ENCODE results near the gene GALNTL6. TPM values are rescaled to one million over a fixed set of nuclear protein-coding genes. Genes with fewer than 3 reads are reported as not detected.
"Not testable (repeated sequence)": the region's sequence is repeated elsewhere in the genome, so short reads cannot be mapped to it uniquely, and the experiment has no call there.

The GALNTL6 gene
- total RNA-seq, 1 experiment from 2014 or later: not detected

DNA sequence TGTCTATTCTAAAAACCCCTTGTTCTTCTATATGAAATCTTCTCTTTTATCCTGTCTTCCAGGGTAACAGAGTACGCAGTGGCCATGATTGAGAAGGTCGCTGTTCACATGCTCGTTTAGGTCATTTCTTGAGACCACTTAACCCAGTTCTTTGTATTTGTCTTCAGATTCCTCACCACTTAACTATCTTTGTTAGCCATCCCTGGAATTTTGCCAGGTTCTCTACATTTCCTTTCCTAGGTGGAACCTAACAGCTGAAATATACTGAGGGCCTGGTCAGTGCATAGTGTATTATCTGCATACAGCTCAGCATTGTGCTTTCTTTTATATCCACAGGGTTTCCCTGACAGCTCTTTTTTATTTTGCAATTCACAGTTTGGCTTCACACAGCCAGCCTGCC, 1206.5 kb downstream of the GALNTL6 start:
- peaks cover 3% of the 10 kb centered on the region for H3K27me3 Mint-ChIP-seq (ENCODE audit: low read depth)

GRCh38 chr4:173021746-173022573, 1208.8 kb downstream of the GALNTL6 start:
- H3K36me3 Mint-ChIP-seq (ENCODE audit: insufficient read depth in 1 of 3, low read depth in 3 of 3); H2AFZ ChIP-seq (ENCODE audit: low read length): not testable (repeated sequence)
- WGBS (ENCODE audit: extremely low coverage, insufficient read length, low lambda C conversion rate): 100% methylated on average over 1 of the region's 7 CpGs

More for the DNA sequence above, 1206.5 kb downstream of the GALNTL6 start:
- H3K23me2 ChIP-seq (ENCODE audit: insufficient read length, low read depth, low read length, poor library complexity, severe bottlenecking): no peaks in the 10 kb centered on the region
- TF ChIP-seq, protein P1, sequence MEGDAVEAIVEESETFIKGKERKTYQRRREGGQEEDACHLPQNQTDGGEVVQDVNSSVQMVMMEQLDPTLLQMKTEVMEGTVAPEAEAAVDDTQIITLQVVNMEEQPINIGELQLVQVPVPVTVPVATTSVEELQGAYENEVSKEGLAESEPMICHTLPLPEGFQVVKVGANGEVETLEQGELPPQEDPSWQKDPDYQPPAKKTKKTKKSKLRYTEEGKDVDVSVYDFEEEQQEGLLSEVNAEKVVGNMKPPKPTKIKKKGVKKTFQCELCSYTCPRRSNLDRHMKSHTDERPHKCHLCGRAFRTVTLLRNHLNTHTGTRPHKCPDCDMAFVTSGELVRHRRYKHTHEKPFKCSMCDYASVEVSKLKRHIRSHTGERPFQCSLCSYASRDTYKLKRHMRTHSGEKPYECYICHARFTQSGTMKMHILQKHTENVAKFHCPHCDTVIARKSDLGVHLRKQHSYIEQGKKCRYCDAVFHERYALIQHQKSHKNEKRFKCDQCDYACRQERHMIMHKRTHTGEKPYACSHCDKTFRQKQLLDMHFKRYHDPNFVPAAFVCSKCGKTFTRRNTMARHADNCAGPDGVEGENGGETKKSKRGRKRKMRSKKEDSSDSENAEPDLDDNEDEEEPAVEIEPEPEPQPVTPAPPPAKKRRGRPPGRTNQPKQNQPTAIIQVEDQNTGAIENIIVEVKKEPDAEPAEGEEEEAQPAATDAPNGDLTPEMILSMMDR (conservative IDR thresholded peaks at IDR 0.05): no peak
- no peak overlapping the region for H3K18ac ChIP-seq (ENCODE audit: insufficient read length, low read depth, low read length)
- no peak overlapping the region for H3K23ac ChIP-seq (ENCODE audit: insufficient read length, low read depth, low read length)
- no peak overlapping the region for H3T11ph ChIP-seq (ENCODE audit: low read length)
- Mint-ChIP-seq H3K9me3 (peaks cover 6 to 7% of the 10 kb centered on the region in 2 experiments), H3K4me3 (no peak overlapping the region), H3K27ac (no peak overlapping the region), H3K36me3 (ENCODE audit: insufficient read depth in 1 of 3, low read depth in 3 of 3) (peaks cover 5 to 11% (median 9%) of the 10 kb centered on the region in 3 experiments), H3K4me1 (peaks cover 31 to 35% of the 10 kb centered on the region in 2 experiments)
- H2BK120ac ChIP-seq (ENCODE audit: low read depth, low read length, poor library complexity, severe bottlenecking): no peak overlapping the region
- H3K79me1 ChIP-seq (ENCODE audit: insufficient read depth, low read depth, low read length, poor library complexity, severe bottlenecking): no peaks in the 10 kb centered on the region
- no peak overlapping the region for H3K4me2 ChIP-seq (ENCODE audit: insufficient read depth, insufficient read length, low read length)
- H2BK12ac ChIP-seq (ENCODE audit: insufficient read length, low read depth, low read length): no peak overlapping the region
- no peak overlapping the region for H3K14ac ChIP-seq (ENCODE audit: insufficient read depth, low read length)
- DNase-seq: no peak
- no peaks in the 10 kb centered on the region for H3K79me2 ChIP-seq (ENCODE audit: insufficient read depth, low read length)
- no peak overlapping the region for H3K4ac ChIP-seq (ENCODE audit: low read depth, low read length)
- H4K20me1 ChIP-seq (ENCODE audit: control insufficient read depth, insufficient read depth, insufficient read length): no peaks in the 10 kb centered on the region
- no peaks in the 10 kb centered on the region for H3K4me1 ChIP-seq (ENCODE audit: insufficient read depth, low read length)
- H2AK5ac ChIP-seq (ENCODE audit: insufficient read length, low read length): no peak overlapping the region
- no peak overlapping the region for H2BK5ac ChIP-seq (ENCODE audit: insufficient read length, low read length)
- H2AFZ ChIP-seq (ENCODE audit: low read length): no peak overlapping the region
- H2BK20ac ChIP-seq (ENCODE audit: low read depth, low read length, poor library complexity, severe bottlenecking): no peak overlapping the region
- no peak overlapping the region for H2BK15ac ChIP-seq (ENCODE audit: low read depth, low read length)
- H3K9ac ChIP-seq (ENCODE audit: extremely low read depth, insufficient read length, low read length): no peak overlapping the region
- H4K8ac ChIP-seq (replicated peaks; ENCODE audit: insufficient read length, low read depth, low read length): no peak overlapping the region
- no peak overlapping the region for H3K27ac ChIP-seq (ENCODE audit: insufficient read length, low read depth, low read length)
- H4K91ac ChIP-seq (ENCODE audit: insufficient read length, low read depth, low read length): no peak overlapping the region
- no peaks in the 10 kb centered on the region for H3K27me3 ChIP-seq (ENCODE audit: insufficient read depth, low read length)
- H3K56ac ChIP-seq (ENCODE audit: insufficient read length, low read depth, low read length): no peak overlapping the region
- no peak overlapping the region for H4K5ac ChIP-seq (ENCODE audit: insufficient read length, low read depth, low read length)
- no peaks in the 10 kb centered on the region for H3K9me3 ChIP-seq (ENCODE audit: control insufficient read depth, low read depth, low read length)
- no CpG with 5 or more reads among the region's 3 CpGs for WGBS (ENCODE audit: extremely low coverage, insufficient read length, low lambda C conversion rate)

More at GRCh38 chr4:173021746-173022573, 1208.8 kb downstream of the GALNTL6 start:
- not testable (repeated sequence) for H2BK15ac ChIP-seq (ENCODE audit: low read depth, low read length); H2BK120ac ChIP-seq (ENCODE audit: low read depth, low read length, poor library complexity, severe bottlenecking); H3K9me3 ChIP-seq (ENCODE audit: control insufficient read depth, low read depth, low read length); H3K23me2 ChIP-seq (ENCODE audit: insufficient read length, low read depth, low read length, poor library complexity, severe bottlenecking); H3K4me2 ChIP-seq (ENCODE audit: insufficient read depth, insufficient read length, low read length); H4K8ac ChIP-seq (replicated peaks; ENCODE audit: insufficient read length, low read depth, low read length); H3K4me3 Mint-ChIP-seq; H2BK12ac ChIP-seq (ENCODE audit: insufficient read length, low read depth, low read length); H4K20me1 ChIP-seq (ENCODE audit: control insufficient read depth, insufficient read depth, insufficient read length); H3K23ac ChIP-seq (ENCODE audit: insufficient read length, low read depth, low read length); H3K27me3 ChIP-seq (ENCODE audit: insufficient read depth, low read length); H2BK20ac ChIP-seq (ENCODE audit: low read depth, low read length, poor library complexity, severe bottlenecking); H3K9me3 Mint-ChIP-seq; H3K79me2 ChIP-seq (ENCODE audit: insufficient read depth, low read length); H3K27ac ChIP-seq (ENCODE audit: insufficient read length, low read depth, low read length); H3K79me1 ChIP-seq (ENCODE audit: insufficient read depth, low read depth, low read length, poor library complexity, severe bottlenecking); H2AK5ac ChIP-seq (ENCODE audit: insufficient read length, low read length); H3K27me3 Mint-ChIP-seq (ENCODE audit: low read depth); DNase-seq; H3K14ac ChIP-seq (ENCODE audit: insufficient read depth, low read length); H3K27ac Mint-ChIP-seq; H3K4me1 ChIP-seq (ENCODE audit: insufficient read depth, low read length); H3K56ac ChIP-seq (ENCODE audit: insufficient read length, low read depth, low read length); H3T11ph ChIP-seq (ENCODE audit: low read length); H3K18ac ChIP-seq (ENCODE audit: insufficient read length, low read depth, low read length); H4K91ac ChIP-seq (ENCODE audit: insufficient read length, low read depth, low read length); H3K9ac ChIP-seq (ENCODE audit: extremely low read depth, insufficient read length, low read length); H2BK5ac ChIP-seq (ENCODE audit: insufficient read length, low read length); H4K5ac ChIP-seq (ENCODE audit: insufficient read length, low read depth, low read length); H3K4ac ChIP-seq (ENCODE audit: low read depth, low read length)
- H3K4me1 Mint-ChIP-seq: peaks cover 23 to 25% of the 10 kb centered on the region in 2 experiments
